Measurements from ENCODE around the gene B3GALT6.

B3GALT6 gene

GRCh38 chr1:1189111-1189510 lies 42.9 kb upstream of the B3GALT6 start:
- TF ChIP-seq, protein P1, sequence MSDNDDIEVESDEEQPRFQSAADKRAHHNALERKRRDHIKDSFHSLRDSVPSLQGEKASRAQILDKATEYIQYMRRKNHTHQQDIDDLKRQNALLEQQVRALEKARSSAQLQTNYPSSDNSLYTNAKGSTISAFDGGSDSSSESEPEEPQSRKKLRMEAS (IDR thresholded peaks at IDR 0.05) = no peak
- TF ChIP-seq FOXM1 (IDR thresholded peaks at IDR 0.05; ENCODE audit: borderline replicate concordance, low read depth) (no peak), EP300 (IDR thresholded peaks at IDR 0.05; ENCODE audit: borderline replicate concordance) (no peak), NFIC (IDR thresholded peaks at IDR 0.05) (no peak), TAF1 (IDR thresholded peaks at IDR 0.05; ENCODE audit: low read depth) (no peak), EGR1 (IDR thresholded peaks at IDR 0.05) (no peak), YY1 (IDR thresholded peaks at IDR 0.05; ENCODE audit: low read depth) (no peak), USF1 (IDR thresholded peaks at IDR 0.05) (no peak), CEBPB (IDR thresholded peaks at IDR 0.05) (no peak), RAD21 (IDR thresholded peaks at IDR 0.05; ENCODE audit: low read depth) (no peak)

DNA sequence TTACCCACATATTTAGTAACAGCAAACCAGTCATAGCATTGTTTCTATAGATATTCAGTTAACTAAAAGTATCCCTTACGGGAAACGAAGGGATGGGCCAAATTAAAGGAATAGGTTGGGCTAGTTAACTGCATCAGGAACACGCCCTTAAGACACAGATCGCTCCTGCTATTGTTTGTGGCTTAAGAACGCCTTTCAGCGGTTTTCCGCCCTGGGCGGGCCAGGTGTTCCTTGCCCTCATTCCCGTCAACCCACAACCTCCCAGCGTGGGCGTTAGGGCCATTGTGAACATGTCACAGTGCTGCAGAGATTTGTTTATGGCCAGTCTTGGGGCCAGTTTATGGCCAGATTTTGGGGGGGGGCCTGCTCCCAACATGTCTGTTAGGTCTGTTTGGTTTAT lies 40.3 kb upstream of the B3GALT6 start:
- TF ChIP-seq, protein P1 (IDR thresholded peaks at IDR 0.05) = no peak
- TF ChIP-seq TCF12 (IDR thresholded peaks at IDR 0.05; ENCODE audit: low read depth) (no peak), RAD21 (IDR thresholded peaks at IDR 0.05; ENCODE audit: low read depth) (no peak), TAF1 (IDR thresholded peaks at IDR 0.05; ENCODE audit: low read depth) (no peak), FOXM1 (IDR thresholded peaks at IDR 0.05; ENCODE audit: borderline replicate concordance, low read depth) (no peak), EGR1 (IDR thresholded peaks at IDR 0.05) (no peak), USF1 (IDR thresholded peaks at IDR 0.05) (no peak), NFIC (IDR thresholded peaks at IDR 0.05) (no peak), CEBPB (IDR thresholded peaks at IDR 0.05) (no peak), YY1 (IDR thresholded peaks at IDR 0.05; ENCODE audit: low read depth) (no peak), EP300 (IDR thresholded peaks at IDR 0.05; ENCODE audit: borderline replicate concordance) (no peak), REST (IDR thresholded peaks at IDR 0.05; ENCODE audit: low read depth) (no peak), ZBTB7A (IDR thresholded peaks at IDR 0.05; ENCODE audit: low read depth) (no peak)

DNA sequence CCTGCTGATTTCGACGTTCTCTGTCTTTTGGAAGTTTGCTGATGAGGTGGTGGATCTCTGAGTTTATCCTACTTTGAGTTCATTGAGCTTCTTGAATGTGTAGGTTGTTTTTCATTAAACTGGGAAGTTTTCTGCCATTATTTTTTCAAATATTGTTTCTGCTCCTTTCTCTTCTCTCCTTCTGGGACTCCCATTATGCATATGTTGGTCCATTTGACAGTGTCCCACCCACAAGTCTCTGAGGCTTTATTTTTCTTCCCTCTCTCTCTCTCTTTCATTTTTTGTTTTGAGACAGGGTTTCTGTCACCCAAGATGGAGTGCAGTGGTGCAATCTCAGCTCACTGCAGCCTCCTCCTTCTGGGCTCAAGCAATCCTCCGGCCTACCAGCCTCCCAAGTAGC lies 37.3 kb upstream of the B3GALT6 start:
- TF ChIP-seq EP300 (IDR thresholded peaks at IDR 0.05; ENCODE audit: borderline replicate concordance) = no peak
- TF ChIP-seq NFIC (IDR thresholded peaks at IDR 0.05) = no peak
- no peak for TF ChIP-seq TAF1 (IDR thresholded peaks at IDR 0.05; ENCODE audit: low read depth)
- no peak for TF ChIP-seq TEAD4 (IDR thresholded peaks at IDR 0.05)
- TF ChIP-seq TCF12 (IDR thresholded peaks at IDR 0.05; ENCODE audit: low read depth) = no peak
- TF ChIP-seq CEBPB (IDR thresholded peaks at IDR 0.05) = no peak
- no peak for TF ChIP-seq REST (IDR thresholded peaks at IDR 0.05; ENCODE audit: low read depth)
- no peak for TF ChIP-seq CREB1 (IDR thresholded peaks at IDR 0.05; ENCODE audit: low read depth)
- TF ChIP-seq FOXM1 (IDR thresholded peaks at IDR 0.05; ENCODE audit: borderline replicate concordance, low read depth) = no peak
- no peak for TF ChIP-seq RAD21 (IDR thresholded peaks at IDR 0.05; ENCODE audit: low read depth)
- TF ChIP-seq ZBTB7A (IDR thresholded peaks at IDR 0.05; ENCODE audit: low read depth) = no peak
- TF ChIP-seq, protein P1 (IDR thresholded peaks at IDR 0.05) = no peak
- TF ChIP-seq EGR1 (IDR thresholded peaks at IDR 0.05) = no peak
- no peak for TF ChIP-seq USF1 (IDR thresholded peaks at IDR 0.05)
- no peak for TF ChIP-seq YY1 (IDR thresholded peaks at IDR 0.05; ENCODE audit: low read depth)

- TF ChIP-seq EP300 (IDR thresholded peaks at IDR 0.05; ENCODE audit: borderline replicate concordance) = no peak
- TF ChIP-seq TEAD4 (IDR thresholded peaks at IDR 0.05) = no peak
- TF ChIP-seq CEBPB (IDR thresholded peaks at IDR 0.05) = no peak
- TF ChIP-seq FOXM1 (IDR thresholded peaks at IDR 0.05; ENCODE audit: borderline replicate concordance, low read depth) = no peak
Observed at GRCh38 chr1:1196431-1197187, 35.4 kb upstream of the B3GALT6 start.

GRCh38 chr1:1197188-1197500 lies 34.9 kb upstream of the B3GALT6 start:
- TF ChIP-seq NFIC (IDR thresholded peaks at IDR 0.05) (no peak), TCF12 (IDR thresholded peaks at IDR 0.05; ENCODE audit: low read depth) (no peak), TEAD4 (IDR thresholded peaks at IDR 0.05) (no peak), USF1 (IDR thresholded peaks at IDR 0.05) (no peak), CEBPB (IDR thresholded peaks at IDR 0.05) (no peak), FOXM1 (IDR thresholded peaks at IDR 0.05; ENCODE audit: borderline replicate concordance, low read depth) (no peak), ZBTB7A (IDR thresholded peaks at IDR 0.05; ENCODE audit: low read depth) (no peak), RAD21 (IDR thresholded peaks at IDR 0.05; ENCODE audit: low read depth) (no peak), EP300 (IDR thresholded peaks at IDR 0.05; ENCODE audit: borderline replicate concordance) (no peak), TAF1 (IDR thresholded peaks at IDR 0.05; ENCODE audit: low read depth) (no peak)
- TF ChIP-seq, protein P1 (IDR thresholded peaks at IDR 0.05) = no peak
